Femur (tissue), 1 donor: Measurements from ENCODE around the gene PHLDB3.
A peak's percentile ranks its signal among the peaks of the same experiment; 100 is the strongest.

ENCODE experiments used
- DNase-seq: peaks from one replicate; pipeline ENCODE4 v3.0.0-alpha.2; 2017

The PHLDB3 gene

DNA sequence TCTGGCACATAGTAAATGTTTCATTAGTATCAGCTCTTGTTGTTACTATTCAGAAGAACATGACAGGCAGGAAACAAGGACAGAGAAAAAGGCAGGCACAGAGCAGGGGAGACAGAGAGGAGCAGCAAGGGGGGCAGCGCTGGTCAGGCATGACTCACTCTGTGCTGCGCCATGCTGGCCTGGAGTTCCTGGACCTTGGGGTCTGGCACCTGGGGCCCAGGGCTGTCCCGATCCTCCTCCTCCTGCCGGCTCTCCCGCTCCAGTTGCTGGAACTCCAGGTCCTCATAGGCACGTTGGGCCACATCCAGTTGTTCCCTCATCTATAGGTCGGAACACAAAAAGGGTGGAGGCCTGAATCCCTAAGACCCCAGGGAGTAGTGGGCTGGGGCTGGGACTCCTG is 7.6 kb downstream of the PHLDB3 start:
- DNase-seq, result no peak

DNA sequence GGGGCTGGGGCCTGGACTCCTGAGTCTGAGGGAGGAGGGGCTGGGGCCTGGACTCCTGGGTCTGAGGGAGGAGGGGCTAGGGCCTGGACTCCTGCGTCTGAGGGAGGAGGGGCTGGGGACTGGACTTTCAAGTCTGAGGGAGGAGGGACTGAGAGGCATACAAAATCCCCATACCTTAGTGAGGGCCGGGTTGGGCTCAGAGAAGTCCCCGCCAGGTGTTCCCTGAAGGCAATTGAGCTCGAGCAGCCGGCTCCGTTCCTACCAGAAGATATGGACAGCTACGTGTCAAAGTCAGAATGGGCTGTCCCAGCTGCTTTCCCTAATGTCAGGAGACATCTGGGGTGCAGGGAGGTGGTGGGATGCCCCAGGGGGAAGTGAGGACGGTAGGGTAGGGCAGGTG is 9.5 kb downstream of the PHLDB3 start:
- DNase-seq, result no peak

DNA sequence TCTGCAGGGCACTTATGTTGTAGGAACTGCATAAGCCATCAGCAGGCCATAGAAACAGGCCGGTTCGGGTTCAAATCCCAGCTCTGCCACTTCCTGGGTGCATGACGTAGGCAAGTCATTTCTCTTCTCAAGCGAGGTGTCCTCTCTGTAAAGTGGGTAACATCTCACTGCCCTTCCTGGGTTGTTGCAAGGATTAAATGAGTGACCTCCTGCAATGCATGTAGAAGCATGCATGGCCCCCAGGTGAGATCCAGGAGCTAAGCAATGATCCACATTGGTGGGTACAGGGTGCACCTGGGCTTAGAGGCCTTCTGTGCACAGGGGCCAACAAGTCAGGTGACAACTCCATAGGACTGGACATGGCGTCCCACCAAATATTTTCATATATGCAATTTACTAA is 13.8 kb downstream of the PHLDB3 start:
- DNase-seq, result no peak

DNA sequence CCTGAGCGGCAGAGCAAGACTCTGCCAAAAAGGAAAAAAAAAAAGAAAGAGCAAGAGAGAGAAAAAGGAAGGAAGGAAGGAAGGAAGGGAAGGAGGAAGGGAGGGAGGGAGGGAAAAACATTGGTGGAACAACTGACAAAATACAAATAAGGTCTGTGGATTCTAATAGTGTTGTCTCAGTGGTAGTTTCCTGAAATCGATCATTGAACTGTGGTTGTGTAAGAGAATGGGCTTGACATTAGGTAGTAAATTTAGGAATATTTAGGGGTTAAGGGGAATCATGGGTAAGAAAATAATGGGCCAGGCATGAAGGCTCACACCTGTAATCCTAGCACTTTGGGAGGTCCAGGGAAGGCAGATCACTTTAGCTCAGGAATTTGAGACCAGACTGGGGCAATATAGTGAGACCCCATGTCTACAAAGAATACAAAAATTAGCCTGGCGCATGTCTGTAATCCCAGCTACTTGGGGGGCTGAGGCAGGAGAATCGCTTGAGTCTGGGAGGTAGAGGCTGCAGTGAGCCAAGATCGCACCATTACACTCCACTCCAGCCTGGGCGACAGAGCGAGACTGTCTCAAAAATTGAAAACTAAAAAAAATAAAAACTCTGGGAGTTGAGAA is 14.5 kb downstream of the PHLDB3 start:
- DNase-seq, result no peak

DNA sequence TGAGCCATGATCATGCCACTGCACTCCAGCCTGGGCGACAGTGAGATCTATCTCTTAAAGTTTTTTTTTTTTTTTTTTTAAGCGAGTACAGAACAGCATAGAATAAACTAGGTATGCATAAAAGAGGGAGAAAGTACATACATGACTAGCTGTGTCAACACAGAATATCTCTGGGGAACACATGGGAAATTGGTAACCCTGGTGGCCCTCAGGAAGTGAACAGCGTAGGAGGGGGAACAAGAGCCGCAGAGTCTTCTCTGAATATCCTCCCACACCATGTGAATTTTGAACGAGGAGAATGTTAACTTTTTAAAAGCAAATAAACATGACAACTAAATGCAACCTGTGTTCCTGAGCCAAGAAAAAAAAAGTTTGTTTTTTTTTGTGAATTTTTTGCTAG is 15.2 kb downstream of the PHLDB3 start:
- no peak for DNase-seq

DNA sequence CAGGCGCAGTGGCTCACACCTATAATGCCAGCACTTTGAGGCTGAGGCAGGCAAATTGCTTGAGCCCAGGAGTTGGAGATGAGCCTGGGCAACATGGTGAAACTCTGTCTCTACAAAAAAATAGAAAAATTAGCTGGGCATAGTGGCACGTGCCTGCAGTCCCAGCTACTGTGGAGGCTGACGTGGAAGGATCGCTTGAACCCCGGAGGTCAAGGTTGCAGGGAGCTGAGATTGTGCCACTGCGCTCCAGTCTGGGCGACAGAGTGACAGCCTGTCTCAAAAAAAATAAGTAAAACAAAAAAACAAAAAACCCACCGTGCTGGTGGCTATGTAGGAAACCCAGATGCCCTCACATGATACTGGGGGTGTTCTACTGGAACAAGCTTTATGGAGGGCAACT is 16.4 kb downstream of the PHLDB3 start:
- no peak for DNase-seq

DNA sequence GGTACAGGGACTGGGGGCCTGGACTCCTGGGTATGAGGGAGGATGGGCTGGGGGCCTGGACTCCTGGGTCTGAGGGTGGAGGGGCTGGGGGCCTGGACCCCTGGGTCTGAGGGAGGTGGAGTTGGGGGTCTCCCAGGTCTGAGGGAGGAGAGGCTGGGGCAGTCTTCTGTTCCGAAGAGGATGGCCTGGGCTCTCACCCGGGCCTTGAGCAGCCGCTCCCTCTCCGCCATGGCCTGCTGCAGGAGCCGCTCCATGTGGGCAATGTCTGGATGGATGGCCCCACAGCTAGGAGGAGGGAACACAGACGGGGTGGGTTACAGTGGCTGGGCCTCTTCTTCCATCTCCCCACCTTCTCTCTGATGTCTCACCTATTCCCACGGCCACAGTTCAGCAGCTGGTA is 18.1 kb downstream of the PHLDB3 start:
- no peak for DNase-seq

DNA sequence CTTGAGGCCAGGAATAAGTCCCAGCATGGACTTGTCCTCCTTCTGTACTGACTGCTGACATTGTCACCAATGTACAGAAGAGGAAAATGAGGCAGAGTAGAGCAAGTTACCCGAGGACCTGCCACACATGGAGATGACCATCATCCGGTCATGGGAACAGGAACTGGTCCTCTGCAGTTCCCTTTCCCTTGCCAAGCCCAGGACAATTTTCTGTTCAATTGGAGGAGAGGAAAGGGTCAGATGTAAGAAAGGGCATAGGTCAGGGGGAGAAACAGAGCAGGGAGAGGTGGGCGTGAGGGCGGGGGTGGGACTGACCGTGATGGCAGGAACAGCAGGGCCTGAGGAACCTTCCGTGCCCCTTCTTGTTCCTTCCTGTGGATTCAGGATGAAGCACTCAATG is 18.6 kb downstream of the PHLDB3 start:
- no peak for DNase-seq

DNA sequence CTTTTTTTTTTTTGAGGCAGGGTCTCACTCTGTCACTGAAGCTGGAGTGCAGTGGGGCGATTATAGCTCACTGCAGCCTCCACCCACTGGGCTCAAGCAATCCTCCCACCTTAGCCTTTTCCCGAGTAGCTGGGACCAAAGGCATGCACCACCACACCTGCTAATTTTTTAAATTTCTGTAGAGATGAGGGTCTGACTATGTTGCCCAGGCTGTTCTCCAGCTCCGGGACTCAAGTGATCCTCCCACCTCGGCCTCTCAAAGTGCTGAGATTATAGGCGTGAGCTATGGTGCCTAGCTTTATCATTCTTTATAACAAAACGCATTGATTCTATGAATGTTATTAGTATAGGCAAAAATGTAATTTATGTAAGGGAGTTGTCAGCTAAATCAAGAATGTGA is 21.3 kb downstream of the PHLDB3 start:
- no peak for DNase-seq

DNA sequence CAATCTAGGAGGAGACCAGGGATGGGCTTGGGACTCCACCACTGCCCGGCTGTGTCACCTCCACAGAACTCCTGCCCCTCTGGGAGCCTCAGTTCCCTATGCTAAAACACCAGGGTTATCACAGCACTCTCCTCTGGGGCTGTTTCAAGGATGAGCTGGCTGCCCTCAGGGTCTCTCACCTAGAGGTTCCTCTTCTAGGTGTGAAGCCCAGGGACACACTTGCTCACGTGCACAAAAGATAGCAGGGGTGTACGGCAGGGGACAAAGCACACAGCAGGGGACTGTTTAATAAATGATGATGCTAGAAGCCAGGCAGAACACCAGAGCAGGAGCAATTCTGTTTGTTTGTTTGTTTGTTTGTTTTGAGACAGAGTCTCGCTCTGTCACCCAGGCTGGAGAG is 22.4 kb downstream of the PHLDB3 start:
- DNase-seq, result no peak

DNA sequence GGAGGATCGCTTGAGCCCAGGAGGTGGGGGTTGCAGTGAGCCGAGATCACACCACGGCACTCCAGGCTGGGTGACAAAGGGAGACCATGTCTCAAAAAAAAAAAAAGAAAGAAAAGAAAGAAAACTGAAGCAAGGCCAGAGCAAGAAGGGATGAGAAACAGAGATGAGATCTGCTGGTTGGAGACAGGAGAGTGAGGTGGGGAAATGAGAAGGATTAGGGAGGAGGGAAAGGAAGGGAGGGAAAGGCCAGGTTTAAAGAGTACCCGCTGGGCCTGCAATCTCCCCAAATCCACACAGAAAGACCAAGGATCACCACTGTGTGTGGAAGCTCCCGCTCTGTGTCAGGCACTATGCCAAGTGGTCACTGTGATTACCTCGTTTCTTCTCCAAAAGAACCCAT is 22.8 kb downstream of the PHLDB3 start:
- DNase-seq, result no peak

DNA sequence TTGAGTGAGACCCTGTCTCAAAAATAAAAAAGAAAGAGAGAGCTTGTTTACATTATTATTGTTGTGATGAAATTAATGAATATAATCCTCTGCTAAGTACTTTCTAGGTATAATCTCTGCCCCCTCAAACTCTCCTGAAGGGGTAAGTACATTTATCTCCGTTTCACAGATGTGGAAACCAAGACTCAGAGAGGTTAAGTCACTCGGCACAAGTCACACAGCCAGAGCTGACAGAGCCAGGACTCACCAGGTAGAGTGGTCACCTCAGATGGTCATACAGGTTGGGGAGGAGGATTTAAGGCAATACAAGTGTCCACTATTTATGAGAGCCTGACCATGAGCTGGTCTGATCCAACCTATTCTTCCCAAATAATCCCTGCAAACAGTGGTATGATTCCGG is 24.0 kb downstream of the PHLDB3 start:
- no peak for DNase-seq

DNA sequence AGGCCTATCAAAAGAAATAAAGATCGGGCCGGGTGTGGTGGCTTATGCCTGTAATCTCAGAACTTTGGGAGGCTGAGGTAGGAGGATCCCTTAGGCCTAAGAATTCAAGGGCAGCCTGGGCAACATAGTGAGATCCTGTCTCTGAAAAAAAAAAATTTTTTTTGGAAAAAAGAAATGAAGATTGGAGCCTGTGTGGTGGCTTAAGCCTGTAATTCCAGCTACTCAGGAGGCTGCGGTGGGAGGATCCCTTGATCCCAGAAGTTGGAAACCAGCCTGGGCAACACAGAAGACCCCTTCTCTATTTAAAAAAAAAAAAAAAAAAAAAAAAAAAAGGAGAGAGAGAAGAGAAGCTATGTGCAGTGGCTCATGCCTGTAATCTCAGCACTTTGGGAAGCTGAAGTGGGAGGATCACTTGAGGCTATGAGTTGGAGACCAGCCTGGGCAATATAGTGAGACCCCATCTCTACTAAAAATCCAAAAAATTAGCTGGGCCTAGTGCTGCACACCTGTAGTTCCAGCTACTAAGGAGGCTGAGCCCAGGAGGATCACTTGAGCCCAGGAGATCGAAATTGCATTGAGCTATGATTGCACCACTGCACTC is 24.5 kb downstream of the PHLDB3 start:
- DNase-seq, result no peak

DNA sequence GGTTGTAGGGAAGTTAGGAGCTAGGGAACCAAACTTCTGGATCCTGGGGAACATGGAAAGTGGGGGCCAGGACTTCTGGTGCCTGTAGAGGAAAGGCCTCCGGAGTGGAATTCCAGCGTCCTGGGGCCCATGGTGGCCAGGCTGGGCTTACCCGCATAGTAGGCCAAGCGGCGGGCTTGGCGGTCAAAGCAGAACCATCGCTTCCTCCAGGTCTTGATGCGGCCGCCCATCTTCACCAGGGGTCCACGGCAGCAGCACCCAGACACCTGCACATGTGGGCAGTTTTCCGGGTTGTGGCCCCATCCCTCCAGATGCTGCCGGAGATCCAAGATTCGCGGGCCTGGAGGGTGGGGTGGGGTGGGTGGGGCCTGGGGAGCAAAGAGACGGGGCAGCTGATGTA is 25.3 kb downstream of the PHLDB3 start:
- DNase-seq, result no peak

DNA sequence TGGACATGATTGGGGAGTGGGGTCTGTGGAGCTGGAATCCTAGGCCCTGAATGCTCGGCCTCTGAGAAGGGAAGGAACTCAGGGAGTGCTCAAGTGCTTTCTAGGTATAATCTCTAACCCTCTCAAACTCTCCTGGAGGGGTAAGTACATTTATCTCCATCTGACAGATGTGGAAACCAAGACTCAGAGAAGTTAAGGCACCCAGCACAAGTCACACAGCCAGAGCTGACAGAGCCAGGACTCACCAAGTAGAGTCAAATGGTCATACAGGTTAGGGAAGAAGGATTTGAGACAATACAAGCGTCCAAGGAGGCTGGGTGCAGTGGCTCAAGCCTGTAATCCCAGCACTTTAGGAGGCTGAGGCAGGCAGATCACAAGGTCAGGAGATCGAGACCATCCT is 26.2 kb downstream of the PHLDB3 start:
- no peak for DNase-seq

DNA sequence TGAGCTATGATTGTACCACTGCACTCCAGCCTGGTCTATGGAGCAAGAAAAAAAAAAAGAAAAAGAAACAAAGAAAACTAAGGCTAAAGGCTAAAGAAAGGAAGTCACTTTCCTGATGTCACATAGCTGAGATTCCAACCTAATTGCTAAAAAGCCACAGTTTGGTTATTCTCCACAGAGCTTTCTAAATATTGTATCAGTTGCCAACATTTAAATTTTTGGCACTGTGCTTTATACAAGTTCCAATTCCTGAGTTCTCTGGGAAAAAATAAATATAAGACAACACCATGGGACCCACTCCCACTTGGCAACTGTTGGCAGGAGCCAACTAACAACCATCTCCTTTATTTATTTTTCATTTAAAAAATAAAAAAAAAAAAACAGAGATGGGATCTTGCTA is 27.9 kb downstream of the PHLDB3 start:
- DNase-seq, result no peak

DNA sequence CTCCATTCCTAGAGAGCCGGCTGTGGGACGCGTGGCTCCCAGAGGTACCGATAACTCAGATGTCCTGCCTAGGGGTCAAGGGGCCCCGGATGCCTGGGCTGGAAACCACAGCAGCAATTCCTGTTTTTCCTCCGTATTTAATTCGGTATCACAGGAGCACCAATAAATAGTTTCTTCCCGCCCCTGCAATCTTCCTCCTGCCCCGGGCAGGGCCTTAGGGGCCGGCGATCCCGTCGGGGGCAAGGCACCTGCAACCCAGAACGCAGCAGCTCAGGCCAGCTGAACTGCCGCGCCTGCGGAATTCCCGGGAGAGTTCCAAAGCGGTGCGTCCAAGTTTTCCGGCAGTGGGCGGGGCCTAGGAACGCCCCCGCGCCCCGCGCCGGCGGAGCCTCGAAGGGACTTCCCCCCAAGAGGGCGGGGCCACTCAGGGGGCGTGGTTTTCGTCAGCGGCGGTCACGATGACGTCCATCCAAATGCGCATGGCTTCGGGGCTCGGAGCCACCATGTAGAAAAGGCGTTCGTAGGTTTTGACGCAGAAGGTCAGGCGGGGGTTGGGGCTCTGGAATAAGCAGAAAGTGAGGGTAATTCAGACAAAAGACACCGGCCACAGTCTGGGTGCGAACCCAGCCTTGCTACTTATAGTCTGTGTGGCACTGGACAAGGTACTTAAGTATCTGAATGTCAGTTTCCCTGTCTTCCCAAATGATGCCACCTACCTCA is 29.4 kb downstream of the PHLDB3 start:
- DNase-seq, result peak; percentile 96

DNA sequence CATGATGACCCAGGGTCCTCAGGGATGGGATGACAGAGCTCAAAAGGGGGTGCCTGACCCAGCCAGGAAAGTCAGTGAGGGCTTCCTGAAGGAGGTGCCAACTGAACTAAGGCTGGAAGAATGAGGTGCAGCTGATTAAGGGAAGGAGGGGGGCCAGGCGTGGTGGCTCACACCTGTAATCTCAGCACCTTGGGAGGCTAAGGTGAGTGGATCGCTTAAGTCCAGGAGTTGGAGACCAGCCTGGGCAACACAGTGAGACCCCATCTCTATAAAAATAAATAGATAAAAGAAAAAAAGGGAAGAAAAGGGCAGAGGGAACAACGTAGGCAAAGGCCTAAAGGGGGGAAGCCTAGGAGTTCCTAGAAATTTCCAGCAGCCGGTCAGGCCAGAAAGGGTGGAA is 30.1 kb downstream of the PHLDB3 start:
- no peak for DNase-seq

DNA sequence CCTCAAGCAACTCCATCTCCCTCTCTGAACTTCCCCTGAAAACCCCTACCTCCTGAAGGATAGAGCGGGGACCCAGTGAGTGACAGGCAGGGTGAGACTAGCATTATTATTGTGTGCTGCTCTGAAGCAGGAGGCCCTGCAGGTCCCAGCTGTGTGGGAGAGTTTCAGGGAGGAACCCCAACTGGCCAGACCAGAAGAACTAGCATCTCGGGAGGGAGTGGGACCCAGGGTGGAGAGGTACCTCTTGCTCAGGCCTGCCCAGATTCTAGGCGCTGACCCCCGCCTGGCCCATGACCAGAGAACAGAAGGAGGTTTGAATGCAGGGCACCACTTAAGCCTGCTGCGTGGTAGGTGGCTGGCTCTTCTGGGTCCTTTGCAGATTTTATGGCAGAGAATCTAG is 33.5 kb downstream of the PHLDB3 start:
- DNase-seq, result no peak

DNA sequence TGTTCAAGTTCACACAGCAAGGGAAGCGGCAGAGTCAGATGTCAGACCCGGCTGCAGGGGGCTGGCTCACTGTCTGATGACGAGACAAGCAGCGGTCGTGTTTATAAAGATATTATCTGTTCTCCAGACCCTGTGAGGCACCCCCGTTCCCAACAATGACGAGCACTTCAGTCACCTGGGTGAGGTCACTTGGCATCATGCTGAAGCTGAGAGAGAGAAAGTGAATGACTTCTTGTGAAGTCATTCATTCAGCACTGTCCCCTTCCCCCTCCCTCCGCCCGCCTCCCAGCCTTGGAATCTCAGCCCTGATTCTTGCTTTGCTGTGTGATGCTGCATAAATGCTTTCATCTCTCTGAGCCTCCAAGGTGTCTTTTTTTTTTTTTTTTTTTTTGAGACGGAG is 34.3 kb downstream of the PHLDB3 start:
- DNase-seq, result no peak

DNA sequence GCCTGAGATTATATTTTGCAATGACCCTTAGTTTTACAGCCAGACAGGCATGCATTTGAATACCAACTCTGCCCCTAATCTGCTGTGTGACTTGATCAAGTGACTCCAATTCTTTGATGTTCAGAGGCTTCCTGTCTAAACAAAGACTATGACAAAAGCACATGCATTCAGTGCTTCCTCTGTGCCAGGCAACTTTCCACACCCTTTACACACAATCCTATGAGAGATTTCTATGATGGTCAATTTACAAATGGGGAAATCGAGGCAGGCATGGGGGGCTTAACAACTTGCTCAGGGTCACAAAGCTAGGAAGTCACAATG is 35.4 kb downstream of the PHLDB3 start:
- DNase-seq, result no peak

DNA sequence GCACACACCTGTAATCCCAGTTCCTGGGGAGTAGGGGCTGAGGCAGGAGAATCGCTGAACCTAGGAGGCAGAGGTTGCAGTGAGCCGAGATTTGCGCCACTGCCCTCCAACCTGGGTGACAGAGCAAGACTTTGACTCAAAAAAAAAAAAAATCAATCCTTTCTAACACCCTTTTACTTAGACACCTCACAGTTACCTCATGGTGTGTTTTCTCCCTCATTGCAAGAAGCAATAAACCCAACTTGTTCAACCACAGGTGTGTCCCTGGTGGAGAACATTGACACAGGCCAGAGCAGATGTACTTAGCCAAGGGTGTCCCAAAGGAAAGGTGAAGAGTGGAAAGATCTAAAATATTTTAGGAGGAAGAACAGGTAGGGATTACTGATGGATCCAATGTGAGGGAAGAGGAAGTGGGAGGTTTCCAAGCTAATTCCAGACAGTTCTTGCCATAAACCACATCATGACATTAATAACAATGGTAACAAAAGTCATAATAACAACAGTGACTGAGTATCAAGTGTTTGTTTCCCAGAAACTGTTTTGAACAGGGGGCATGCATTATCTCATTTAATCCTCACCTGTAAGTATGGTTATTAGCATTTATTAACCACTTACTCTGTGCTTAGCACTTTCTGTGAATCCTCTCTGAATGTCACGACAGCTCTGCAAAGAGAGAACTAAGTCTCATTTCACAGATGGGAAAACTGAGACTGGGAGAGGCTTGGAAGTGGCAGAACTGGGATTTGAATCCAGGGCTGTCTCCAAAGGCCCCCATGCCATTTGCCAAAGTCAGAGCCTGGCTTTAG is 36.0 kb downstream of the PHLDB3 start:
- DNase-seq, result no peak

DNA sequence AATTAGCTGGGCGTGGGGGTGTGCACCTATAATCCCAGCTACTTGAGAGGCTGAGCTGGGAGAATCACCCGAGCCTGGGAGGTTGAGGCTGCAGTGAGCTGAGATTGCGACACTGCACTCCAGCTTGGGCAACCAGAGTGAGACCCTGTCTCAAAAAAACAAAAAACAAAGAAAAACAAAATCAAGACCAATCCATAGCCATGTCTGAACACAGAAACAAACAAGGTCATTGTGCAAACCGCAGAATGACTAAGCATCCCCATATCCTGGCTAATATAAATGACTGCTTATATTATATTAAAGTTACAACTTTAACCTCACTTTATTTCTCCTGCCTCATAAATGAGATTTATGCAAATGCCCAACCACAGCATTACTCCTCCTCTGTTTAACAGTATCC is 36.8 kb downstream of the PHLDB3 start:
- no peak for DNase-seq

DNA sequence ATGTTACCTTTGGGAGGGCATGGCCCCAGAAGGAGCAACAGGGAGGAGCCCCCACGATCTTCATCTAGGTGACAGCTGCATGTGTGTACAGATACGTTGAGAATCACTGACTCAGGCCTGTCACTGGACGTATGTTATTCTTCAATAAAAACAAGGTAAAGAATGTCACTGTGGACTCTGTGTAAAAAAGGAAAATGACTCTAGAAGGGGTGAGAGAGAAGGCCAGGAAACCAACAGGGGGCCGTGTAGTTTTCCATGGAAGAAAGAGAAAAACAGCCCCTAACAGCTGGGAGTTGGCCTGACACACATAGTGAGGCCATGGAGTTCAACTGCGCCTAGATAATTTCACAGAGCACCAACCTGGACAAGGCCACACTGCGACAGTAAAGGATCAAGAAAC is 37.3 kb downstream of the PHLDB3 start:
- no peak for DNase-seq
